Measurements from ENCODE around the gene PRSS8. TPM values are rescaled to one million over a fixed set of nuclear protein-coding genes. Genes with fewer than 3 reads are reported as not detected.

Gene PRSS8
- polyA plus RNA-seq, 3 donors, result 0.15 TPM; not detected in 2

DNA sequence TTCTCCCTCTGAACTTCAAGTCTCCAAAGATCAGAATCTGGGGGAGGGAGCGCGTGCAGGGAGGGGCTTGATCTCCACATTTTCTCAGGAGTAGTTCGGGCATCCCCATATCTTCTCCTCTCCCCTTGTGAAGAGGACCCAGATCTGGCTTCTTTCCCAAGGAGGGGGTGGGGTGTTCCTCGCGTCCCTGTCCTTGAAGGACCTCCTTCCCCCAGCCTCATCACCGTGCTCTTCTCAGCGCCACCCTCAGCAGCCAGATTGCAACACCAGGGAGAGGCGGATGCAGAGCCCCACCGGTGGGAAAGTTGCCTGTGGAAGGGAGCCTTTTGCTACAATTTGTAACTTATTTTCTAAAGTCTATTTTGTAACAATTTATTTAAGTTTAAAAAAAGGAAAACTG lies 52.4 kb downstream of the PRSS8 start:
- TF ChIP-seq, protein P1, sequence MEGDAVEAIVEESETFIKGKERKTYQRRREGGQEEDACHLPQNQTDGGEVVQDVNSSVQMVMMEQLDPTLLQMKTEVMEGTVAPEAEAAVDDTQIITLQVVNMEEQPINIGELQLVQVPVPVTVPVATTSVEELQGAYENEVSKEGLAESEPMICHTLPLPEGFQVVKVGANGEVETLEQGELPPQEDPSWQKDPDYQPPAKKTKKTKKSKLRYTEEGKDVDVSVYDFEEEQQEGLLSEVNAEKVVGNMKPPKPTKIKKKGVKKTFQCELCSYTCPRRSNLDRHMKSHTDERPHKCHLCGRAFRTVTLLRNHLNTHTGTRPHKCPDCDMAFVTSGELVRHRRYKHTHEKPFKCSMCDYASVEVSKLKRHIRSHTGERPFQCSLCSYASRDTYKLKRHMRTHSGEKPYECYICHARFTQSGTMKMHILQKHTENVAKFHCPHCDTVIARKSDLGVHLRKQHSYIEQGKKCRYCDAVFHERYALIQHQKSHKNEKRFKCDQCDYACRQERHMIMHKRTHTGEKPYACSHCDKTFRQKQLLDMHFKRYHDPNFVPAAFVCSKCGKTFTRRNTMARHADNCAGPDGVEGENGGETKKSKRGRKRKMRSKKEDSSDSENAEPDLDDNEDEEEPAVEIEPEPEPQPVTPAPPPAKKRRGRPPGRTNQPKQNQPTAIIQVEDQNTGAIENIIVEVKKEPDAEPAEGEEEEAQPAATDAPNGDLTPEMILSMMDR (IDR thresholded peaks at IDR 0.05), result no peak
- peak overlapping the region; percentile 8 for H3K9ac ChIP-seq (ENCODE audit: insufficient read depth, low read length, poor library complexity, severe bottlenecking)
- peaks cover 70% of the 10 kb centered on the region for H4K20me1 ChIP-seq (ENCODE audit: insufficient read depth, low read length)
- Mint-ChIP-seq H3K4me1 (peaks cover 26% of the 10 kb centered on the region), H3K9me3 (no peaks in the 10 kb centered on the region), H3K4me3 (no peak overlapping the region), H3K27ac (peak overlapping the region in 5 of 7 donors; percentile 30 to 66 (median 50)), H3K36me3 (peaks cover 47 to 66% of the 10 kb centered on the region in 2 donors), H3K27me3 (ENCODE audit: low read depth in 3 of 3) (peaks cover 0 to 3% (median 3%) of the 10 kb centered on the region in 3 donors)
- no peak overlapping the region for H3K4me3 ChIP-seq (replicated peaks in 1 of 3; ENCODE audit: low read depth in 2 of 3, low read length in 3 of 3)
- WGBS (ENCODE audit: insufficient coverage), result no CpG with 5 or more reads among the region's 9 CpGs
- no peak overlapping the region for H3K4me2 ChIP-seq (replicated peaks; ENCODE audit: extremely low read depth, low read length, poor library complexity, severe bottlenecking)
- peaks cover 10 to 23% of the 10 kb centered on the region in 2 donors for H3K4me1 ChIP-seq (ENCODE audit: control insufficient read depth in 1 of 2, insufficient read depth in 2 of 2, low read length in 2 of 2)
- DNase-seq, result no peak
- peaks cover 57 to 90% of the 10 kb centered on the region in 2 donors for H3K36me3 ChIP-seq (replicated peaks in 1 of 2; ENCODE audit: control insufficient read depth in 1 of 2, insufficient read depth in 2 of 2, low read length in 2 of 2)
- intact Hi-C loops (cut with micrococcal nuclease), result no loop called here
- no peak overlapping the region for H3K27ac ChIP-seq (ENCODE audit: low read depth in 1 of 2, low read length in 2 of 2)
- H2AFZ ChIP-seq (ENCODE audit: insufficient read depth, low read depth, low read length, poor library complexity, severe bottlenecking), result no peak overlapping the region
- H3K27me3 ChIP-seq (ENCODE audit: control insufficient read depth in 2 of 2, insufficient read depth in 2 of 2, low read length in 2 of 2), result no peaks in the 10 kb centered on the region
- H3K9me3 ChIP-seq (replicated peaks in 1 of 2; ENCODE audit: control insufficient read depth in 1 of 2, insufficient read depth in 1 of 2, low read length in 2 of 2), result no peaks in the 10 kb centered on the region
- H3K79me2 ChIP-seq (ENCODE audit: insufficient read depth, low read length), result peaks cover 43% of the 10 kb centered on the region

DNA sequence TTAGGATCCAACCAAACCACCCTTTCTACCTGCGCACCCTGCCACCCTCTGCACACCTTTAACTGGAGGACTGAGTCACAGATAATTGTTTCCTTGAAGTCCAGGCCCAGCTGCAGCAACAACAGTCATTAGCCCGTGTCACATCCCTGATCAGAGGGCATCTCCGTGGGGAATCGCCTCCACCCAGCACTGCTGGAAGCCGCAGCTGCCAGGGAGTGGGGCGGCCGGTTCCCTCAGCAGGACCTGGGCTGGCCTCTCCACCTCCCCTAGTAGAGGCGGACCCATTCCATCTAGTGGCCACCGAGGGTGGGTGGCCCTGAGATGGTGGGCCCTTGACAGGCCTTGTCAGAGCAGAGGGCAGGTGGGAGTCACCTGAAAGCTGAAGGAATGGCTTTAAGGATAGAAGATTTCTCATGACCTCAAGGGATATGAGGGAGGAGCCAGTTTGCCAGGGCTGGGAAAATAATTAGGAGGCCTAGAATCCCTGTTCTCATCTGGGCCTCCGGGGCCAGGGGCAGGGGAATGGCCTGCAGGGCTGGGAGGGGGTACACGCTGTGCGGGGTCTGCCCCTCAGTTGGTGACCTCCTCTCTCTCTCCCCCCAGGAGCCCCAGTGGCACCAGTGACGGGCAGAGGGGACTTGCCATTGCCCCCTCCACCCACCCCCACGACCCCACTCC lies 53.0 kb downstream of the PRSS8 start:
- Histone ChIP-seq H3K36me3 (replicated peaks in 1 of 2; ENCODE audit: control insufficient read depth in 1 of 2, insufficient read depth in 2 of 2, low read length in 2 of 2) (peaks cover 62 to 94% of the 10 kb centered on the region in 2 donors), H3K4me3 (replicated peaks in 1 of 3; ENCODE audit: low read depth in 2 of 3, low read length in 3 of 3) (no peak overlapping the region), H3K27ac (ENCODE audit: low read depth in 1 of 2, low read length in 2 of 2) (peak overlapping the region in 1 of 2 donors; percentile 56), H3K9me3 (replicated peaks in 1 of 2; ENCODE audit: control insufficient read depth in 1 of 2, insufficient read depth in 1 of 2, low read length in 2 of 2) (no peaks in the 10 kb centered on the region), H3K79me2 (ENCODE audit: insufficient read depth, low read length) (peaks cover 49% of the 10 kb centered on the region), H2AFZ (ENCODE audit: insufficient read depth, low read depth, low read length, poor library complexity, severe bottlenecking) (no peak overlapping the region), H3K4me2 (replicated peaks; ENCODE audit: extremely low read depth, low read length, poor library complexity, severe bottlenecking) (no peak overlapping the region), H4K20me1 (ENCODE audit: insufficient read depth, low read length) (peaks cover 76% of the 10 kb centered on the region), H3K4me1 (ENCODE audit: control insufficient read depth in 1 of 2, insufficient read depth in 2 of 2, low read length in 2 of 2) (peaks cover 10 to 23% of the 10 kb centered on the region in 2 donors), H3K27me3 (ENCODE audit: control insufficient read depth in 2 of 2, insufficient read depth in 2 of 2, low read length in 2 of 2) (no peaks in the 10 kb centered on the region), H3K9ac (ENCODE audit: insufficient read depth, low read length, poor library complexity, severe bottlenecking) (no peak overlapping the region)
- TF ChIP-seq, protein P1 (IDR thresholded peaks at IDR 0.05), result no peak
- Mint-ChIP-seq H3K4me3 (no peak overlapping the region), H3K27ac (peak overlapping the region in 4 of 7 donors; percentile 6 to 89 (median 29)), H3K9me3 (no peaks in the 10 kb centered on the region), H3K27me3 (ENCODE audit: low read depth in 3 of 3) (peaks cover 0 to 5% (median 3%) of the 10 kb centered on the region in 3 donors), H3K4me1 (peaks cover 27% of the 10 kb centered on the region), H3K36me3 (peaks cover 53 to 72% of the 10 kb centered on the region in 2 donors)
- intact Hi-C loops (cut with micrococcal nuclease), result no loop called here
- 91% methylated on average over 8 of the region's 14 CpGs for WGBS (ENCODE audit: insufficient coverage)
- DNase-seq, result no peak

Small RNA genes lying within 50 kb of the gene (small RNA-seq; reads per million reads assigned to genes)
- gene AC009088.4 (ENCODE audit: insufficient read length, low read depth) (not detected), gene NDUFA3P6 (ENCODE audit: insufficient read length, low read depth) (not detected)

Other genes starting within 250 kb of the PRSS8 start
- 10 to 100 TPM; 11.4 to 19.1 (median 17.4) TPM for gene BCL7C, start 241.7 kb downstream of the PRSS8 start, polyA plus RNA-seq
- gene CTF1, start 239.1 kb downstream of the PRSS8 start, polyA plus RNA-seq, result under 1 TPM in 1 of 3 donors, not detected in 2; 0.93 TPM
- gene FBXL19, start 212.2 kb downstream of the PRSS8 start, polyA plus RNA-seq, result 1 to 10 TPM in 1 of 3 donors, under 1 TPM in 1, not detected in 1; 0.14 to 7.6 TPM
- 10 to 100 TPM; 34.3 to 80.3 (median 76.8) TPM for gene ORAI3, start 186.7 kb downstream of the PRSS8 start, polyA plus RNA-seq
- 1 to 10 TPM in 2 of 3 donors, under 1 TPM in 1; 0.16 to 6.6 (median 1.3) TPM for gene SETD1A, start 178.0 kb downstream of the PRSS8 start, polyA plus RNA-seq
- 1 to 10 TPM in 2 of 3 donors, under 1 TPM in 1; 0.89 to 4.3 (median 2.7) TPM for gene HSD3B7, start 150.5 kb downstream of the PRSS8 start, polyA plus RNA-seq
- 1 to 10 TPM in 1 of 3 donors, not detected in 2; 1.7 TPM for gene STX1B, start 125.1 kb downstream of the PRSS8 start, polyA plus RNA-seq
- 100 to 1,000 TPM in 1 of 3 donors, 10 to 100 TPM in 2; 18.6 to 186 (median 21.8) TPM for gene STX4, start 102.2 kb downstream of the PRSS8 start, polyA plus RNA-seq
- 1 to 10 TPM; 3.8 to 4.8 (median 4.5) TPM for gene ZNF668, start 61.5 kb downstream of the PRSS8 start, polyA plus RNA-seq
- 1 to 10 TPM in 2 of 3 donors, under 1 TPM in 1; 0.46 to 6.5 (median 3.0) TPM for gene ZNF646, start 61.3 kb downstream of the PRSS8 start, polyA plus RNA-seq
- gene PRSS53, start 46.8 kb downstream of the PRSS8 start, polyA plus RNA-seq, result 1 to 10 TPM in 1 of 3 donors, under 1 TPM in 1, not detected in 1; 0.17 to 5.1 TPM
- 100 to 1,000 TPM in 1 of 3 donors, 10 to 100 TPM in 2; 59.2 to 113 (median 91.2) TPM for gene VKORC1, start 40.9 kb downstream of the PRSS8 start, polyA plus RNA-seq
- 10 to 100 TPM; 76.5 to 93.5 (median 90.8) TPM for gene BCKDK, start 27.3 kb downstream of the PRSS8 start, polyA plus RNA-seq
- gene KAT8, start 18.1 kb downstream of the PRSS8 start, polyA plus RNA-seq, result 100 to 1,000 TPM in 1 of 3 donors, 10 to 100 TPM in 2; 34.5 to 136 (median 42.0) TPM
- gene PRSS36, start 14.3 kb upstream of the PRSS8 start, polyA plus RNA-seq, result 1 to 10 TPM; 3.1 to 4.2 (median 3.4) TPM
- 100 to 1,000 TPM in 1 of 3 donors, 10 to 100 TPM in 2; 54.9 to 246 (median 78.5) TPM for gene FUS, start 44.4 kb upstream of the PRSS8 start, polyA plus RNA-seq
- gene PYCARD, start 67.0 kb upstream of the PRSS8 start, polyA plus RNA-seq, result 100 to 1,000 TPM; 214 to 400 (median 374) TPM
- under 1 TPM in 1 of 3 donors, not detected in 2; 0.04 TPM for gene TRIM72, start 78.4 kb upstream of the PRSS8 start, polyA plus RNA-seq
- gene PYDC1, start 81.4 kb upstream of the PRSS8 start, polyA plus RNA-seq, result not detected
- 100 to 1,000 TPM in 2 of 3 donors, 10 to 100 TPM in 1; 71.9 to 330 (median 117) TPM for gene ITGAM, start 124.2 kb upstream of the PRSS8 start, polyA plus RNA-seq
- 100 to 1,000 TPM in 1 of 3 donors, 10 to 100 TPM in 2; 40.7 to 710 (median 71.3) TPM for gene ITGAX, start 219.4 kb upstream of the PRSS8 start, polyA plus RNA-seq